ENCODE data around the gene TPO.

DNA sequence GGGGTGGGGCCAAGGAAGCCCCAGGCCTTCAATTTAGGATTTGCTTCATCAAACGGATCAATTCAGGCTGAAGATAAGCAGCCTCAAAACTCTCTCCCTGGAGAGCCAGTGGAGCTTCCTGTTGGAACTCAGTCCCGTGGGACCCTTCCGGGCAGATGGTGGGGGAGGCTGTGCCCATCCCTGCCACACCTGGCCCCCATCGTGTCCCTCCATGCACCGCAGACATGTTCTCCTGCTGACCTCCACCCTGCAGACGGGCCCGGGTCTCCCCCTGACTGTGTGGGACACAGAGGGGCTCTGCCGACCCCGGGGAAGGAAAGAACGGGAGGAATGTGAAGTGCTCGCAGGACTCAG lies 144.2 kb downstream of the TPO start:
- no peak for TF ChIP-seq CTCF (IDR thresholded peaks at IDR 0.05)
- no peak for TF ChIP-seq POLR2A (IDR thresholded peaks at IDR 0.05)
